Measurements from ENCODE around the gene KRT83.

GRCh38 chr12:52310622-52311284, 10.4 kb downstream of the KRT83 start:
- TF ChIP-seq CTCF (IDR thresholded peaks at IDR 0.05) (no peak), POLR2A (IDR thresholded peaks at IDR 0.05) (no peak)
